Measurements from ENCODE around the gene BAHCC1. TPM values are rescaled to one million over a fixed set of nuclear protein-coding genes. Genes with fewer than 3 reads are reported as not detected.
"Not testable (repeated sequence)": the region's sequence is repeated elsewhere in the genome, so short reads cannot be mapped to it uniquely, and the experiment has no call there.

BAHCC1 gene
- total RNA-seq, 1 donor from 2014 or later = not detected

GRCh38 chr17:81423698-81424071 is 28.4 kb downstream of the BAHCC1 start:
- Mint-ChIP-seq H3K9me3 (no peaks in the 10 kb centered on the region), H3K27ac (no peak overlapping the region)

GRCh38 chr17:81424151-81425017 is 29.1 kb downstream of the BAHCC1 start:
- Mint-ChIP-seq H3K27me3 (peaks cover 10% of the 10 kb centered on the region), H3K4me3 (no peak overlapping the region), H3K27ac (no peak overlapping the region), H3K9me3 (no peaks in the 10 kb centered on the region), H3K36me3 (ENCODE audit: low read depth) (no peaks in the 10 kb centered on the region), H3K4me1 (no peaks in the 10 kb centered on the region)
- intact Hi-C loops (cut with micrococcal nuclease) = no loop called here
- no peak for DNase-seq

More at GRCh38 chr17:81423698-81424071, 28.4 kb downstream of the BAHCC1 start:
- no peak for DNase-seq
- no peak overlapping the region for H3K4me3 Mint-ChIP-seq
- H3K4me1 Mint-ChIP-seq = no peaks in the 10 kb centered on the region
- peaks cover 8% of the 10 kb centered on the region for H3K27me3 Mint-ChIP-seq
- intact Hi-C loops (cut with micrococcal nuclease) = no loop called here
- H3K36me3 Mint-ChIP-seq (ENCODE audit: low read depth) = no peaks in the 10 kb centered on the region

GRCh38 chr17:81425041-81425440 is 29.8 kb downstream of the BAHCC1 start:
- H3K9me3 Mint-ChIP-seq; H3K4me1 Mint-ChIP-seq; intact Hi-C loops (cut with micrococcal nuclease): not testable (repeated sequence)

GRCh38 chr17:81425716-81426392 is 30.6 kb downstream of the BAHCC1 start:
- H3K27me3 Mint-ChIP-seq = peaks cover 15% of the 10 kb centered on the region
- H3K36me3 Mint-ChIP-seq (ENCODE audit: low read depth); H3K9me3 Mint-ChIP-seq; H3K27ac Mint-ChIP-seq; intact Hi-C loops (cut with micrococcal nuclease); H3K4me3 Mint-ChIP-seq; H3K4me1 Mint-ChIP-seq: not testable (repeated sequence)
- peak; percentile 71 for DNase-seq

More at GRCh38 chr17:81425041-81425440, 29.8 kb downstream of the BAHCC1 start:
- not testable (repeated sequence) for H3K36me3 Mint-ChIP-seq (ENCODE audit: low read depth); DNase-seq; H3K4me3 Mint-ChIP-seq; H3K27ac Mint-ChIP-seq
- H3K27me3 Mint-ChIP-seq = peaks cover 10% of the 10 kb centered on the region

- Mint-ChIP-seq H3K27ac (no peak overlapping the region), H3K27me3 (peaks cover 15% of the 10 kb centered on the region), H3K4me3 (no peak overlapping the region), H3K36me3 (ENCODE audit: low read depth) (no peaks in the 10 kb centered on the region), H3K9me3 (no peaks in the 10 kb centered on the region), H3K4me1 (no peaks in the 10 kb centered on the region)
- no peak for DNase-seq
- intact Hi-C loops (cut with micrococcal nuclease) = no loop called here
These were observed 31.3 kb downstream of the BAHCC1 start for GRCh38 chr17:81426393-81427172.

- Mint-ChIP-seq H3K4me1 (no peaks in the 10 kb centered on the region), H3K36me3 (ENCODE audit: low read depth) (no peaks in the 10 kb centered on the region), H3K9me3 (no peaks in the 10 kb centered on the region), H3K27me3 (peaks cover 15% of the 10 kb centered on the region), H3K4me3 (no peak overlapping the region), H3K27ac (no peak overlapping the region)
- intact Hi-C loops (cut with micrococcal nuclease) = loop anchor here (2.0 kb wide), 1 partner anchor 23 kb away; no protein-coding TSS in a partner anchor
- no peak for DNase-seq
These were observed 32.2 kb downstream of the BAHCC1 start for GRCh38 chr17:81427173-81428120.

GRCh38 chr17:81428121-81428515 is 32.9 kb downstream of the BAHCC1 start:
- Mint-ChIP-seq H3K4me3 (no peak overlapping the region), H3K4me1 (no peaks in the 10 kb centered on the region), H3K27ac (no peak overlapping the region), H3K27me3 (peaks cover 15% of the 10 kb centered on the region), H3K36me3 (ENCODE audit: low read depth) (no peaks in the 10 kb centered on the region), H3K9me3 (no peaks in the 10 kb centered on the region)
- intact Hi-C loops (cut with micrococcal nuclease) = loop anchor here (2.0 kb wide), 1 partner anchor 23 kb away; no protein-coding TSS in a partner anchor
- no peak for DNase-seq

GRCh38 chr17:81428516-81428915 is 33.3 kb downstream of the BAHCC1 start:
- H3K4me3 Mint-ChIP-seq = no peak overlapping the region
- no peaks in the 10 kb centered on the region for H3K4me1 Mint-ChIP-seq
- H3K9me3 Mint-ChIP-seq = no peaks in the 10 kb centered on the region
- intact Hi-C loops (cut with micrococcal nuclease) = loop anchor here (2.0 kb wide), 1 partner anchor 24 kb away; no protein-coding TSS in a partner anchor
- peaks cover 15% of the 10 kb centered on the region for H3K27me3 Mint-ChIP-seq
- no peak for DNase-seq
- H3K36me3 Mint-ChIP-seq (ENCODE audit: low read depth) = no peaks in the 10 kb centered on the region
- H3K27ac Mint-ChIP-seq = no peak overlapping the region

GRCh38 chr17:81428948-81429774 is 33.9 kb downstream of the BAHCC1 start:
- no peaks in the 10 kb centered on the region for H3K36me3 Mint-ChIP-seq (ENCODE audit: low read depth)
- peaks cover 15% of the 10 kb centered on the region for H3K27me3 Mint-ChIP-seq
- DNase-seq = no peak
- no peaks in the 10 kb centered on the region for H3K9me3 Mint-ChIP-seq
- intact Hi-C loops (cut with micrococcal nuclease) = loop anchor here (2.0 kb wide), 1 partner anchor 24 kb away; no protein-coding TSS in a partner anchor
- H3K4me1 Mint-ChIP-seq = no peaks in the 10 kb centered on the region
- no peak overlapping the region for H3K4me3 Mint-ChIP-seq
- H3K27ac Mint-ChIP-seq = no peak overlapping the region

GRCh38 chr17:81429821-81430551 is 34.7 kb downstream of the BAHCC1 start:
- no peaks in the 10 kb centered on the region for H3K4me1 Mint-ChIP-seq
- no peak for DNase-seq
- H3K36me3 Mint-ChIP-seq (ENCODE audit: low read depth) = no peaks in the 10 kb centered on the region
- peaks cover 15% of the 10 kb centered on the region for H3K27me3 Mint-ChIP-seq
- no peaks in the 10 kb centered on the region for H3K9me3 Mint-ChIP-seq
- no peak overlapping the region for H3K4me3 Mint-ChIP-seq
- no peak overlapping the region for H3K27ac Mint-ChIP-seq
- intact Hi-C loops (cut with micrococcal nuclease) = loop anchor here (2.0 kb wide), 1 partner anchor 25 kb away; no protein-coding TSS in a partner anchor

GRCh38 chr17:81431545-81432482 is 36.6 kb downstream of the BAHCC1 start:
- Mint-ChIP-seq H3K9me3 (no peaks in the 10 kb centered on the region), H3K27ac (no peak overlapping the region), H3K4me1 (no peaks in the 10 kb centered on the region), H3K27me3 (peaks cover 15% of the 10 kb centered on the region), H3K36me3 (ENCODE audit: low read depth) (no peaks in the 10 kb centered on the region), H3K4me3 (no peak overlapping the region)
- intact Hi-C loops (cut with micrococcal nuclease) = no loop called here
- no peak for DNase-seq
